IPS-18c (cell line): Measurements from ENCODE around the gene KRT13.

ENCODE experiments used
- H3K4me3 ChIP-seq: 2 replicates; pipeline ENCODE4 v1.7.0; 2013; ENCODE audit warnings: low read depth, mild to moderate bottlenecking, low read length, moderate library complexity; ENCODE audit not compliant: insufficient read depth
- H3K9me3 ChIP-seq: one replicate; pipeline ENCODE4 v1.6.1; 2013; ENCODE audit warnings: mild to moderate bottlenecking, low read length, moderate library complexity; ENCODE audit not compliant: control insufficient read depth, insufficient read depth

KRT13 gene

GRCh38 chr17:41510251-41511065, 5.0 kb upstream of the KRT13 start:
- Histone ChIP-seq H3K4me3 (no peak overlapping the region), H3K9me3 (no peaks in the 10 kb centered on the region)

- Histone ChIP-seq H3K4me3 (no peak overlapping the region), H3K9me3 (no peaks in the 10 kb centered on the region)
Observed at GRCh38 chr17:41507315-41507880, 2.0 kb upstream of the KRT13 start.

GRCh38 chr17:41505809-41506767, 676 bp upstream of the KRT13 start:
- Histone ChIP-seq H3K9me3 (no peaks in the 10 kb centered on the region), H3K4me3 (no peak overlapping the region)

GRCh38 chr17:41504246-41504977, 1.0 kb downstream of the KRT13 start:
- Histone ChIP-seq H3K9me3 (no peaks in the 10 kb centered on the region), H3K4me3 (no peak overlapping the region)

DNA sequence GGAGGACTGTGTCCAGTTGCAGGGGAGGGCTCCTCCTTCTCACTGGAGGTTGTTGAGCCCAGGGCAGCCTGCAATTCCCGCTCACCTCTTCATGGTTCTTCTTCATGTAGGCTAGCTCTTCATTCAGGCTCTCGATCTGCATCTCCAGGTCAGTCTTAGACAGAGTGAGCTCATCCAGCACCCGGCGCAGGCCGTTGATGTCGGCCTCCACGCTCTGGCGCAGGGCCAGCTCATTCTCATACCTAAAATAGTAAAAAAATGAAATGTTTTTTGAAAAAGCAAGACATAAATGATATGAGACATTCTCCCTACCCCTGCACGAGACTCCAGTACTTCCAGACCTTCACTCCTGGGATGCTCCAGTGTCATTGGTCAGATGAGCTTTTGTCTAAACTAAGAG, 2.2 kb downstream of the KRT13 start:
- Histone ChIP-seq H3K9me3 (no peaks in the 10 kb centered on the region), H3K4me3 (no peak overlapping the region)

DNA sequence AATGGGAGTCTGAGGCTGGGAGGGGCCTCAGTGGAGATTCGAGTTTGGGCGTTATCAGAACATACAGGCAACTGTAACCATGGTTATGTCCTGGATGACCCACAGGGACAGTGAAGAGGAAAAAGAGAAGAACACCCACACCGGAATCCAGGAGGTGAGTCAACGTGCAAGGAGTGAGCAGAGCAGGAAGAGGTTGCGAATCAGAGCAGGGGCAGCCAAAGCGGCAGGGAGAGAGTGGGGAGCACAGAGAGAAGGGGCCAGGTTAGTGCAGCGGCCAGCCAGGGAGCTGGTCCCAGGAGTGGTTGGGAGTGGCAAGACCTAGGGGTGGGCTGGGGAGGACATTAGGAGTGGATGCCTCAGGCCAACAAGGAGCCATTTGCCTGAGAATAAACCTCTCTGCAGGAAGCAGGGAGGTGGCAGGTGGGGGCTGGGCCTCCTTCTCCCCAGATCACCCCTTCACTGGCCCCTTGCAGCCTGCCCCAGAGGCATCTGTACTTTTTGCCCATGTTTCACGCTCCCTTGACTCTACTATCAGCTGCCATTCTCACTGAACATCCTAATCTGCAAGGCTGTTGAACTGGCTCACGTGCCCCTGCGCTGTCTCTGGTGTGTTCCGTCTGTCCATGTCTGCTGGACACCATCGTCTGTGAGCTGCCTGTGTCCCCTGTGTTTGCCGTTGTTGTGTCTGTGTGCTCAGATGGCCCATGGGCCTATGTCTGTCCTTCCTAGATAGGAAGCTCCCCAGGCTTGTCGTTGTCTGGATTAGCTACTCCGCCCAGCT, 5.1 kb downstream of the KRT13 start:
- Histone ChIP-seq H3K9me3 (no peaks in the 10 kb centered on the region), H3K4me3 (no peak overlapping the region)

GRCh38 chr17:41499714-41500113, 5.7 kb downstream of the KRT13 start:
- Histone ChIP-seq H3K9me3 (no peaks in the 10 kb centered on the region), H3K4me3 (no peak overlapping the region)

DNA sequence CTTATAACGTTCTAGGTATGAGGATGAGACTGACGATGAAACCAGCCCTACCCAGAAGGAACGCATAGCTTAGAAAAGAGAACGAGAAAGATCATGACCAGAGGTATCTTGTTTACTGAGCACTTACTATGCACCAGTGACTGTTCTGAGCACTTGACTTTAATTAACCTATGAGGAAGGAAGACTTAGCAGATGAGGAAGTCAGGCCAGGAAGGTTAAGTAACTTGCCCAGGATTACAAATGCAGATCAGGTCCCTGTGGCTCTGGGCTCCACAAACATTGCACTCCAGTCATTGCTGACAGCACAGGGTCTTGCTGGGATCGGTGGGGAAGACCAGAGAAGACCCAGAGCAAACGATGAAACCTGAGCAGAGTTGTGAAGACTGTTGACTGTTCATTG, 7.1 kb downstream of the KRT13 start:
- no peak overlapping the region for H3K4me3 ChIP-seq

GRCh38 chr17:41496803-41497484, 8.5 kb downstream of the KRT13 start:
- no peak overlapping the region for H3K4me3 ChIP-seq
- H3K9me3 ChIP-seq: no peaks in the 10 kb centered on the region

More for the DNA sequence above, 7.1 kb downstream of the KRT13 start:
- no peaks in the 10 kb centered on the region for H3K9me3 ChIP-seq

DNA sequence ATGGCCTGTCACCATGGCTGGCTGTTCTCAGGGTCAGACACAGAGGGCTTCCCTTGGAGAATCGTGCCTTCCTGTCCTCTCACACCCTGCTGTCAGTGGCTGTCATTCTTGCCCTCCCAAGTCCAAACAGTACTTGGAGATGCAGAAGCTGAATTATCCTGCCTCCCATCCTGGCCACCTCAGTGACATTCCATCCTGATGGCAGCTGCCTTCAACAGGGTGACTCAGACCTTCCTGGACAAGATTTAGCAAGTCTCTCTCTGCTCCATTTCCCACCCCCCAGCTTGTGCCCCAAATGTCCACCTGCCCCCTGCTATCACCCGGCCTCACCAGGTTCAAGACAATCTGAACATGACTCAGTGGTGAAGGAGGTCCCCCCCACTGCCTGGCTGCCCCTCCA, 10.9 kb downstream of the KRT13 start:
- Histone ChIP-seq H3K9me3 (no peaks in the 10 kb centered on the region), H3K4me3 (no peak overlapping the region)

DNA sequence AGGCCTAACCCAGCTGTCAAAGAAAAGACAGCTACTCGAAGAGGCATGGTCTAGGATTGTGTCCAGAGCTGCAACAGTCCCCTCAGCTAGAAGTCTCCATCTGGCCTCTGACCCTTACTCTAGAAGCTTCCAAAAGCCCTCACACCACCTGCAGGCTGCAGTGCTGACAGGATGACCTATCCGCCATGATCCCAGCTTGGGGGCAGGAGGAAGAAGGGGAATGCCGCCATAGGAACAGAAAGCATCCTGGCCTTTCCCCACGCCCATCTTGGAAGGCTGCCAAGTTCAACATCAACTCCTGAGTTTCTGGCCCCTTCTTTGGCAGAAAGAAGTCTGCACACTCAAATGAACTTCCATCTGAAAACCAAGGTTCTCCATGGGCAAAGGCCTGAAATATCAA, 12.6 kb downstream of the KRT13 start:
- no peaks in the 10 kb centered on the region for H3K9me3 ChIP-seq
- H3K4me3 ChIP-seq: no peak overlapping the region

DNA sequence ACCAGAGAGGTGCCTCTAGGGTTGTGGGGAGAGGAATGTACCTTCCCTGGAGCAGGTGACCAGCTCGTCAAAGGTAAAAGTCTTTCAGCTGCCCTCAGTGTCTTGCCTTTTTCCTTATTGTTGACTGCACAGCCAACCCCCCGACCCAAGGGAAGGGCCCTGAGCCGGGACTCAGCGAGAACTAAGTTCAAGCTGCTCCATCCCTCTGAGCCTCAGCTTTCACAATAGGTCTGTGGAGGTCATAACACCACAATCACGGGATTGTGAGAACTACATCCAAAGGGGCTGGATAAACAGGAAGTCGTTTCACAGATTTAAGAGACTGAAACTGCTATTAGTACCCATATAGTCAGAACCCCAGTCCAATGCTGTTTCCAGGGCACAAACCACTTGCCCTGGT, 13.1 kb downstream of the KRT13 start:
- Histone ChIP-seq H3K4me3 (no peak overlapping the region), H3K9me3 (peaks cover under 1% of the 10 kb centered on the region)

- Histone ChIP-seq H3K4me3 (no peak overlapping the region), H3K9me3 (peaks cover 2% of the 10 kb centered on the region)
Observed at GRCh38 chr17:41491476-41491875, 13.9 kb downstream of the KRT13 start.

DNA sequence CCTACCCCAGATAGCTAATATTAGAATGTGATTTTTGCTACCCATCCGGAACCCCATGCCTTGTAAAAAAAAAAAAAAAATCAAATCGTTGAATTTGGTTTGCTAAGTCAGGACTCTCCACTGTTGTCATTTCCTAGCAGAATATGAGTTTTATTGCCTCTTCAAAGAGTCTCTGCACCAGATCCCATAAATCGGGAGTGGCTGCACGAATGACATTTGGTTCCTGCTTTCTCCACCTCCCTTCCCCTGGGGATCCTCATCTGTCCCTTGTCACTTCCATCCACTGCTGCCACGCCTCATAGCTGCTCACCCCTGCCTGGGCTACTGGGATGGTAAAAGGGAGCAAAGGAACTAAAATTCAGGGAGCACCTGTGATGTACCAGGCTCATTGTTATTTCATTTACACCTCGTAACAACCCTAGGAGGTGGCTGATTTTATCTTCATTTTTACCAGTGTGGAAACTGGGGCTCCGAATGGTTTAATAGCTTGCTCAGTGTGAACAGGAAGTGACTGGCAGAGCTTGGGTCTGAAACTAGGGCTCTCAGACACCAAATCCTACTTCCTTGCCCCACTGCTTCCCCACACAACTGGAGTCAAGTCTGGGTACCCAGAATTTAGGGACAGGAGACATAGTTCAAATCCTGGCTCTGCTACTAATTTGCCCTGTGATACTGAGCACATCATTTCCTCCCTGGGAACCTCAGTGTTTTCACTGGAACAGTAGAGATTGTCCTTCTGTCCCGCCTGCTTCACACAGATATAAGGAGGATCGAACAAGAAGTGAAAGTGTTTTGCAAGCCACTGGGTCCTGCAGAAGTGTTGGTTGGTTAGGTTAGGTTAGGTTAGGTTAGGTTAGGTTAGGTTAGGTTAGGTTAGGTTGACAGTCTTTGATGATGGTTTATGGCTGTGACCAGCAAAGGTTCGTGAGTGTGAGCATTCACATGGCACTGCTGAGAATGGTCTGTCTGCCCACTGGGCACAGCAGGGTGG, 15.1 kb downstream of the KRT13 start:
- no peak overlapping the region for H3K4me3 ChIP-seq
- H3K9me3 ChIP-seq: peaks cover 2% of the 10 kb centered on the region

DNA sequence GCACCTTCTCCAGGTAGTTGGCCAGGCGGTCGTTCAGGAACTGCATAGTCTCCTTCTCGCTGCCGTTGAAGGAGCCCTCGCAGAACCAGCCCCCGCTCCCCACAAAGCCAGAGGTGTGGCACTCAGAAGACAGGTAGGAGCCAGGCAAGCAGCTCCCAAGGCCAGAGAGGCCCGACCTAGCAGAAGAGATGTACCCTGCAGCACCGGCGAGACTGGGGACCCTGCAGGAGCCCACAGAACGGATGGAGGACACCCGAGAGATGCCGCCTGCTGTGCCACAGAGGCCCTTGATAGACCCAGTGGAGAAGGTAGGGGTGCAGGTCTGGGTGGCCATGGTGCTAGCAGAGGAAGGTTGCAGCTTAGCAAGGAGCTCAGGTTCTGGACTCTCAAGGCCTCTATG, 15.9 kb downstream of the KRT13 start, which contains the start of gene KRT36:
Gene KRT36 (minus strand): TSS at position 380 of the 400 bp plus-strand sequence. CDS start 46 bp downstream, at position 334.
- Histone ChIP-seq H3K4me3 (no peak within 1 kb of the TSS), H3K9me3 (peaks cover 2% of the 10 kb centered on the region)
